Tibial nerve (tissue), 4 donors: ENCODE data around the gene PHF14. TPM values are rescaled to one million over a fixed set of nuclear protein-coding genes. Genes with fewer than 3 reads are reported as not detected.

Experiments
- DNase-seq, 2 donors: peaks; one replicate each; pipeline ENCODE4 v3.0.0-alpha.2; 2019; ENCODE audit warnings: low spot score in 2 of 2
- H3K27ac ChIP-seq, 4 donors: fragments of 200-600 bp; sonication (generic) in 3 of 4; one replicate each; pipeline ENCODE4 v1.5.1; 2017 to 2019; ENCODE audit warnings: mild to moderate bottlenecking in 1 of 4
- H3K27me3 ChIP-seq, 2 donors: fragments of 200-600 bp; sonication (generic) in 1 of 2; one replicate each; pipeline versions ENCODE4 v1.5.1 to v1.6.0; 2017 to 2019
- H3K36me3 ChIP-seq, 3 donors: fragments of 200-600 bp; sonication (generic); one replicate each; pipeline ENCODE4 v1.5.1; 2018 to 2019
- H3K4me1 ChIP-seq, 4 donors: fragments of 200-600 bp; sonication (generic) in 3 of 4; one replicate each; pipeline ENCODE4 v1.5.1; 2017 to 2019
- H3K4me3 ChIP-seq, 4 donors: fragments of 200-600 bp; sonication (generic) in 3 of 4; one replicate each; pipeline ENCODE4 v1.5.1; 2017 to 2019; ENCODE audit warnings: mild to moderate bottlenecking in 1 of 4, moderate library complexity in 1 of 4
- H3K9me3 ChIP-seq, 4 donors: fragments of 200-600 bp; sonication (generic) in 3 of 4; one replicate each; pipeline ENCODE4 v1.5.1; 2017 to 2019
- EP300 ChIP-seq, 2 donors: sonication (generic); formaldehyde crosslinking; IDR thresholded peaks; one replicate each; pipeline ENCODE4 v1.6.1; 2017; ENCODE audit warnings: antibody characterized with exemption in 2 of 2, mild to moderate bottlenecking in 1 of 2
- POLR2A ChIP-seq, 2 donors: fragments of 450-650 bp; IDR thresholded peaks; one replicate each; pipeline ENCODE4 v1.6.1; 2017; ENCODE audit warnings: antibody characterized with exemption in 2 of 2, mild to moderate bottlenecking in 2 of 2, moderate library complexity in 2 of 2
- WGBS, 2 donors: methylation state at CpG; one replicate each; pipeline ENCODE4 v1.1.5; 2018; 5-methylcytosine and 5-hydroxymethylcytosine counted together
- total RNA-seq, 4 donors: library from RNA; depleted of rRNA; stranded (reverse); fragments of >200 nt; gene quantifications; one replicate each; pipeline ENCODE4 v1.1.0, GENCODE V29; 2016
- TF ChIP-seq, protein P1 (sequence below), 5 experiments: fragments of 200-600 bp in 3 of 5; fragments of 450-650 bp in 2 of 5; sonication (generic) in 3 of 5; IDR thresholded peaks; one replicate each; pipeline ENCODE4 v1.5.1; 2016 to 2019; ENCODE audit warnings: antibody characterized with exemption in 5 of 5, mild to moderate bottlenecking in 3 of 5, moderate library complexity in 2 of 5

The PHF14 gene
- total RNA-seq, 4 donors from 2014 or later, result 48.9 to 54.8 (median 51.5) TPM

DNA sequence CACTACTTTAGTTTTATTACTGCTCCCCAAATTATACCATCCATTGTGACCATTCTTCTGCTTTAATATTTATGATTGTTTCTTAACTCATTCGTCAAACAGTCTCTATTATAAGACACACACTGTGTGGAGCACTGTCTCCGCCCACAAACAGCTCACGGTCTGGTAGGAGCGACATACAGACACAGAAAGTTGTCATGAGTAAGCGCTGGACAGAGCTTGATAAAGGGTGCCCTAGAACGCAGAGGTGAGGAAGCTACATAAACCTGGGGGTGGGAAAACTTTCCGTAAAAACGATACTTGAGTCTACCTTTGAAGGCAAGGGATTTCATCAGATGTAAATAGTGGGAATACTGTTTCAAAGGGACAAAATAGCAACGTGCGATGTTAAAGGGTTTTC is 207.9 kb downstream of the PHF14 start:
- no peak for DNase-seq
- H3K4me3 ChIP-seq, result no peak overlapping the region
- TF ChIP-seq EP300 (IDR thresholded peaks at IDR 0.05) (no peak), POLR2A (IDR thresholded peaks at IDR 0.05) (no peak)
- TF ChIP-seq, protein P1, sequence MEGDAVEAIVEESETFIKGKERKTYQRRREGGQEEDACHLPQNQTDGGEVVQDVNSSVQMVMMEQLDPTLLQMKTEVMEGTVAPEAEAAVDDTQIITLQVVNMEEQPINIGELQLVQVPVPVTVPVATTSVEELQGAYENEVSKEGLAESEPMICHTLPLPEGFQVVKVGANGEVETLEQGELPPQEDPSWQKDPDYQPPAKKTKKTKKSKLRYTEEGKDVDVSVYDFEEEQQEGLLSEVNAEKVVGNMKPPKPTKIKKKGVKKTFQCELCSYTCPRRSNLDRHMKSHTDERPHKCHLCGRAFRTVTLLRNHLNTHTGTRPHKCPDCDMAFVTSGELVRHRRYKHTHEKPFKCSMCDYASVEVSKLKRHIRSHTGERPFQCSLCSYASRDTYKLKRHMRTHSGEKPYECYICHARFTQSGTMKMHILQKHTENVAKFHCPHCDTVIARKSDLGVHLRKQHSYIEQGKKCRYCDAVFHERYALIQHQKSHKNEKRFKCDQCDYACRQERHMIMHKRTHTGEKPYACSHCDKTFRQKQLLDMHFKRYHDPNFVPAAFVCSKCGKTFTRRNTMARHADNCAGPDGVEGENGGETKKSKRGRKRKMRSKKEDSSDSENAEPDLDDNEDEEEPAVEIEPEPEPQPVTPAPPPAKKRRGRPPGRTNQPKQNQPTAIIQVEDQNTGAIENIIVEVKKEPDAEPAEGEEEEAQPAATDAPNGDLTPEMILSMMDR (IDR thresholded peaks at IDR 0.05), result no peak
- H3K27ac ChIP-seq, result no peak overlapping the region
- H3K36me3 ChIP-seq, result no peaks in the 10 kb centered on the region
- peaks cover 0 to 9% (median 0%) of the 10 kb centered on the region in 4 donors for H3K9me3 ChIP-seq
- H3K27me3 ChIP-seq, result no peaks in the 10 kb centered on the region
- no peaks in the 10 kb centered on the region for H3K4me1 ChIP-seq
- 74 to 78% methylated on average over 10 of the region's 10 CpGs for WGBS, 2 donors

- Histone ChIP-seq H3K27me3 (no peaks in the 10 kb centered on the region), H3K27ac (no peak overlapping the region), H3K4me1 (no peaks in the 10 kb centered on the region), H3K9me3 (peaks cover 0 to 9% (median 0%) of the 10 kb centered on the region in 4 donors), H3K36me3 (no peaks in the 10 kb centered on the region), H3K4me3 (no peak overlapping the region)
- no peak for DNase-seq
- no peak for TF ChIP-seq EP300 (IDR thresholded peaks at IDR 0.05)
- TF ChIP-seq POLR2A (IDR thresholded peaks at IDR 0.05), result no peak
- TF ChIP-seq, protein P1 (IDR thresholded peaks at IDR 0.05), result no peak
- 67 to 89% methylated on average over 1 of the region's 1 CpG for WGBS, 2 donors
Measured at GRCh38 chr7:11182736-11183135, 209.1 kb downstream of the PHF14 start.

GRCh38 chr7:11185179-11185815 is 211.6 kb downstream of the PHF14 start:
- Histone ChIP-seq H3K4me1 (no peaks in the 10 kb centered on the region), H3K27ac (no peak overlapping the region), H3K4me3 (no peak overlapping the region), H3K36me3 (no peaks in the 10 kb centered on the region), H3K9me3 (peaks cover 0 to 9% (median 0%) of the 10 kb centered on the region in 4 donors), H3K27me3 (no peaks in the 10 kb centered on the region)
- TF ChIP-seq EP300 (IDR thresholded peaks at IDR 0.05), result no peak
- no peak for DNase-seq
- WGBS, 2 donors, result 65 to 72% methylated on average over 4 of the region's 4 CpGs

GRCh38 chr7:11188529-11189310 is 215.0 kb downstream of the PHF14 start:
- WGBS, 2 donors, result 65 to 72% methylated on average over 8 of the region's 8 CpGs
- Histone ChIP-seq H3K9me3 (peaks cover 0 to 9% (median 0%) of the 10 kb centered on the region in 4 donors), H3K4me1 (peaks cover 0 to 22% (median 0%) of the 10 kb centered on the region in 4 donors), H3K27ac (no peak overlapping the region), H3K27me3 (no peaks in the 10 kb centered on the region), H3K36me3 (no peaks in the 10 kb centered on the region), H3K4me3 (no peak overlapping the region)
- TF ChIP-seq POLR2A (IDR thresholded peaks at IDR 0.05) (no peak), EP300 (IDR thresholded peaks at IDR 0.05) (no peak)
- TF ChIP-seq, protein P1 (IDR thresholded peaks at IDR 0.05), result no peak
- DNase-seq, result no peak

DNA sequence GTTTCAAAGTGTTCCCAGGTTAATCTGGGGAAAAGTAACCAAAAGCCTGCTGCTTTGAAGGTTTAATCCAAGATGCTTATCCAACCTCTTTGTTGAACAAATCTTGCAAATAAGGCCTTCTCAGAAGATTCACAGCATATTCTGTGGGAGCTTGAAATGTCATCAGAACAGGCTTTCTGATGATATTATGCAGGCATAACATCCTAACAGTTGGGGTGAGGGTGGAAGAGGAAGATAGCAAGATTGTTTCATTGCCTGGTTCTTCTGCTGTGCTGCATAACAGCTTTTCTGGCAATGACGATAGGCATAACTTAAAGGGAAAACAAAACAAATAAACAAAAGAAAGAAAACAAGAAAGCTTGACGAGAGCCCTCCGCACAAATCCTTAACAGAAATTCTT is 217.4 kb downstream of the PHF14 start:
- TF ChIP-seq EP300 (IDR thresholded peaks at IDR 0.05) (no peak), POLR2A (IDR thresholded peaks at IDR 0.05) (no peak)
- TF ChIP-seq, protein P1 (IDR thresholded peaks at IDR 0.05), result no peak
- H3K27ac ChIP-seq, result no peak overlapping the region
- no peaks in the 10 kb centered on the region for H3K9me3 ChIP-seq
- no peak overlapping the region for H3K4me3 ChIP-seq
- no peak for DNase-seq
- no peaks in the 10 kb centered on the region for H3K36me3 ChIP-seq
- 45 to 49% methylated on average over 3 of the region's 3 CpGs for WGBS, 2 donors
- H3K27me3 ChIP-seq, result no peaks in the 10 kb centered on the region
- H3K4me1 ChIP-seq, result peaks cover 0 to 29% (median 0%) of the 10 kb centered on the region in 4 donors
